Hematopoietic multipotent progenitor cell treated with erythropoietin and hydrocortisone succinate and interleukin-3 and kit ligand, for 17 days (in vitro differentiated cells): Measurements from ENCODE around the gene MARCHF2.
"Not testable (repeated sequence)": the region's sequence is repeated elsewhere in the genome, so short reads cannot be mapped to it uniquely, and the experiment has no call there.

ENCODE experiments used
- DNase-seq: peaks from one replicate; pipeline ENCODE4 v3.0.0-alpha.2; 2015; ENCODE audit warnings: low spot score

The MARCHF2 gene

GRCh38 chr19:8410718-8411117 lies 2.4 kb upstream of the MARCHF2 start:
- DNase-seq = not testable (repeated sequence)

- DNase-seq = peak; percentile 54
These were observed 507 bp downstream of the MARCHF2 start for GRCh38 chr19:8413629-8413995.

GRCh38 chr19:8416796-8417195 lies 3.7 kb downstream of the MARCHF2 start:
- peak; percentile 41 for DNase-seq

GRCh38 chr19:8421484-8422461 lies 8.7 kb downstream of the MARCHF2 start:
- DNase-seq = no peak

GRCh38 chr19:8423817-8424223 lies 10.7 kb downstream of the MARCHF2 start:
- DNase-seq = peak; percentile 89

GRCh38 chr19:8425331-8425730 lies 12.2 kb downstream of the MARCHF2 start:
- not testable (repeated sequence) for DNase-seq

- no peak for DNase-seq
These were observed 13.2 kb downstream of the MARCHF2 start for GRCh38 chr19:8426283-8426682.

- DNase-seq = no peak
These were observed 15.9 kb downstream of the MARCHF2 start for GRCh38 chr19:8429044-8429443.

- DNase-seq = no peak
These were observed 16.7 kb downstream of the MARCHF2 start for GRCh38 chr19:8429826-8430225.

GRCh38 chr19:8430650-8431049 lies 17.5 kb downstream of the MARCHF2 start:
- DNase-seq = no peak

GRCh38 chr19:8438236-8438635 lies 25.1 kb downstream of the MARCHF2 start:
- no peak for DNase-seq

- no peak for DNase-seq
These were observed 28.8 kb downstream of the MARCHF2 start for GRCh38 chr19:8441725-8442544.

GRCh38 chr19:8444140-8444676 lies 31.1 kb downstream of the MARCHF2 start:
- DNase-seq = not testable (repeated sequence)

GRCh38 chr19:8444677-8445487 lies 31.8 kb downstream of the MARCHF2 start, which contains the start of gene HNRNPM:
Gene HNRNPM, plus strand, starts transcription at chr19:8444975. Its CDS starts 24 bp downstream, at chr19:8444999.
- DNase-seq = peak; percentile 99

- DNase-seq = peak; percentile 54
These were observed 32.4 kb downstream of the MARCHF2 start for GRCh38 chr19:8445488-8446001.

- no peak for DNase-seq
These were observed 33.1 kb downstream of the MARCHF2 start for GRCh38 chr19:8446061-8446709.

- DNase-seq = no peak
These were observed 36.7 kb downstream of the MARCHF2 start for GRCh38 chr19:8449830-8450229.

GRCh38 chr19:8451377-8451776 lies 38.3 kb downstream of the MARCHF2 start:
- no peak for DNase-seq

GRCh38 chr19:8451885-8452284 lies 38.8 kb downstream of the MARCHF2 start:
- DNase-seq = no peak

- no peak for DNase-seq
These were observed 39.5 kb downstream of the MARCHF2 start for GRCh38 chr19:8452446-8453123.
